Tibial nerve (tissue), 4 donors: ENCODE data around the gene LRP6.

Source experiments
- CTCF ChIP-seq, 5 experiments: fragments of 200-600 bp in 3 of 5; fragments of 450-650 bp in 2 of 5; sonication (generic) in 3 of 5; IDR thresholded peaks; one replicate each; pipeline ENCODE4 v1.5.1; 2016 to 2019; ENCODE audit warnings: antibody characterized with exemption in 5 of 5, mild to moderate bottlenecking in 3 of 5, moderate library complexity in 2 of 5
- EP300 ChIP-seq, 2 donors: sonication (generic); formaldehyde crosslinking; IDR thresholded peaks; one replicate each; pipeline ENCODE4 v1.6.1; 2017; ENCODE audit warnings: antibody characterized with exemption in 2 of 2, mild to moderate bottlenecking in 1 of 2
- POLR2A ChIP-seq, 2 donors: fragments of 450-650 bp; IDR thresholded peaks; one replicate each; pipeline ENCODE4 v1.6.1; 2017; ENCODE audit warnings: antibody characterized with exemption in 2 of 2, mild to moderate bottlenecking in 2 of 2, moderate library complexity in 2 of 2

GRCh38 chr12:12166751-12167150, 100.1 kb downstream of the LRP6 start:
- TF ChIP-seq CTCF (IDR thresholded peaks at IDR 0.05) (no peak), POLR2A (IDR thresholded peaks at IDR 0.05) (no peak), EP300 (IDR thresholded peaks at IDR 0.05) (no peak)
